Measurements from ENCODE around the gene TCTN1.
"Not testable (repeated sequence)": the region's sequence is repeated elsewhere in the genome, so short reads cannot be mapped to it uniquely, and the experiment has no call there.

The TCTN1 gene

DNA sequence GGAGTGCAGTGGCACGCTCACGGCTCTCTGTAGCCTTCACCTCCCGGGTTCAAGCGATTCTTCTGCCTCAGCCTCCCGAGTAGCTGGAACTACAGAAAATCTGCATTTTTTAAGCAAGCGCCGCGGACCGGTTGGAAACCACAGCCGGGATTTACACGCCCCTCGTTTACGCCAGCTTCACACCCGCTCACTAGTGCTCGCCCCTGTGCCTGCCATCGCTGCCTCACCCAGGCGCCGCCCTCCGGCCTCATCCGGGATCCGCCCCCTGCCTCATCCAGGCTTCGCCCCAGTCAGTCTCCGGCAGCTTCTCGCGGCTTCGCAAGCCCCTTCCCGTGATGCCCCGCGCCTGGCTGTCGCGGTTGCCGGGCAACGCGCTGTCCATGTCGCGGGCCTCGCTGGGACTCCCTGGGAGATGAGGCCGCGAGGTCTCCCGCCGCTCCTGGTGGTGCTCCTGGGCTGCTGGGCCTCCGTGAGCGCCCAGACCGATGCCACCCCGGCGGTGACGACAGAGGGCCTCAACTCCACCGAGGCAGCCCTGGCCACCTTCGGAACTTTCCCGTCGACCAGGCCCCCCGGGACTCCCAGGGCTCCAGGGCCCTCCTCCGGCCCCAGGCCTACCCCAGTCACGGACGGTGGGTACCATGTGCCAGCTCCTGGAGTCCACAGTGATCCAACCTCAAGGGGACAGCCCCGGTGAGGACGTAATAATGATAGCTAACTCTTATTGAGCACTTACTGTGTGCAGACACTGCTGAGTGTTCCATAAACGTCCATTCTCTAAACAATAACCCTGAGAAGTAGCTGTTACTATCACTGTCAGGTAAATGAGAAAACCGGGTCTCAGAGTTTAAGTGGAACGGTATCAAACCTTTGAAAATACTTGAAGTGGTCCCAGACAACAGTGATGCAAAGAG, at the start of gene TCTN1:
Gene TCTN1, plus strand, starts transcription at position 359 of the 914 bp plus-strand sequence. Its CDS starts 54 bp downstream, at position 413.
- DNase-seq (ENCODE audit: low spot score) = peak; percentile 94

DNA sequence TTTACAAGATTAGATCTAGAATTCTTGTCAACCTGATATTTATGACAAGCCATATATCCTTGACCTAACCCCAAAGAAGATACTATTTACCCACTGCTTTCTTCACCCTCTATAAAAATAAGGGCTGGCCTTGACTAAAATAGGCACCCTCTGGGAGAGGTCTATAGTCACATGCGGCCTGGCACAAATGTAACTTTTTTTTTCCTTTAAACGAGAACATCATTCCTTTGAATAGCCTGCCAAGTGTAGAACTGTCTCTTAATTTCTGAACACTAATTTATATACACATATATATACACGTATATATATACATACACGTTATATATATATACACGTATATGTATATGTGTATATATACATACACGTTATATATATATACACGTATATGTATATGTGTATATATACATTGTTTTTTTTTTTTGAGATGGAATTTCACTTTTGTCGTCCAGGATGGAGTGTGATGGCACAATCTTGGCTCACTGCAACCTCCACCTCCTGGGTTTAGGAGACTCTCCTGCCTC, 49.4 kb upstream of the TCTN1 start:
- DNase-seq (ENCODE audit: low spot score) = no peak

DNA sequence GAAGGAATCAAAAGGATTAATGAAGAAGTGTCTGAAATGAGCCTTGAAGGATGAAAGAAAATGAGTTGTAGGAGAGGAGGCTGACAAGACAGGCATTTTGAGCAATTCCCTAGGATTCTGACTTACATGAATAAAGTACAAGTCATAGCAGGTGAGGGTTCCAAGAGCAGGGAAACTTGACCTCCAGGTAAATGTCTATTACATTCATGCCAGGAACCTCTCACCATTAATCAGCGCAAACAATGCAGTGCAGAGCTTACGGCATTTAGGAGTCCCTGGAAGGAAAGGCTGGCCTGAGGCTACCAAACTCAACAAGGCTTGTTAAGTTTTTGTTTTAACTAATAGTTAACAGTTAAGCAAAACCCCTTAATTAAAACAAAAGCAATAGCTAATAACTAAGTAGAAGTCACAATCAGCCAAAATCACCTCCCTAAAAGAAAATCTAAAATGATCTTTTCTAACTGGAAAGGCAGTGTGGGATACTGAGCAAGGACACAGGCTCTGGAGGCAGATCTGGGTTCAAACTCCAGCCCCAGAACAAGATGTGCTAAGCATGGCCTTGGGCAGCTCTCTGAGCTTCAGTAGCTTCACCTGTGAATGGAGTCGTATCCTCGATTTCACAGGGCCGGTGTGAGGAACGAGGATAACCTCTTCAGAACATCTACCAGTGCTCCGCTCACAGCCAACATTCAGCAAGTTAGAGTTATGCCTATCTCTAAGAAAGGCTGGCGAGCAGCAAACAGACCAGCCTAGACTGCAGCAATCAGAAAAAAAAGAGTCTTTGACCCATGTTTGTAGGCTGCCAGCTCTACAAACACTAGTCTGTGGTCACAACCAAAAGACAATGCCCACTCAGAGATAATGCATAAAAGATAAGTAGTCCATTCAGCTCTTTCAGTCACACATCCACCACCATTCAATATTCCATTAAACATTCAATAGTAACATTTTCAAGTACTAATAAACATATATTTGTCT, 47.7 kb upstream of the TCTN1 start:
- peak; percentile 79 for DNase-seq (ENCODE audit: low spot score)

DNA sequence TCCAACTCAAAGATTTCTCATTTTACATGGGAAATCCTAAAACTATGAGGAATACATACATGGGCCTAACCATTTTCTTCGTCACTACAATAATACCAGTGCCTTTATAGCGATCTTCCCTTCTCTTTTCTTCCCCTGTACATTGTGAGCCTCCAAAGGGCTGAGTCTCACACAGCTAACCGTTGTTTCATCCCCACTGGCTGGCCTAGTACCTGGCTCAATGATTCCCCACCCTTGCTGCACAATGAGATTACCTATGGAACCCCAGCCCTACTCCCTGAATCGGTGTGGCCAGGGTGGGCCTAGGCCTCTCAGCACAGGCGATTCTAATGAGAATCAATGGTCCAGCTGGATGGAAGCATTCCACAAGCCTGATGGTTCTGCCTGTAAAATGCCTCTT, 46.9 kb upstream of the TCTN1 start:
- no peak for DNase-seq (ENCODE audit: low spot score)

DNA sequence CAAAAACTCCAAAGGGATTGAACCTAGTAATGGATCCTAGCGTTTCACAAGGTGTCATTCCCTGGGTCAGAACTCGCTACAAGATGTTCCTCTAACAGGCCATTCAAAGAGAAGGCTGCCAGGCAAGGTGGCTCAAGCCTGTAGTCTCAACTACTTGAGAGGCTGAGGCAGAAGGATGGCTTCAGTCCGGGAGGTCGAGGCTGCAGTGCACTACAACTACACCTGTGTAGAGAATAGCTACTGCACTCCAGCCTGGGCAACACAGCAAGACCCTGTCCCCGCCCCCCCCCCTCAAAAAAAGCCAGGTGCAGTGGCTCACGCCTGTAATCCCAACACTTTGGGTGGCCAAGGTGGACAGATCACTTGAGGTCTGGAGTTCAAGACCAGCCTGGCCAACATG, 45.2 kb upstream of the TCTN1 start:
- DNase-seq (ENCODE audit: low spot score) = no peak

DNA sequence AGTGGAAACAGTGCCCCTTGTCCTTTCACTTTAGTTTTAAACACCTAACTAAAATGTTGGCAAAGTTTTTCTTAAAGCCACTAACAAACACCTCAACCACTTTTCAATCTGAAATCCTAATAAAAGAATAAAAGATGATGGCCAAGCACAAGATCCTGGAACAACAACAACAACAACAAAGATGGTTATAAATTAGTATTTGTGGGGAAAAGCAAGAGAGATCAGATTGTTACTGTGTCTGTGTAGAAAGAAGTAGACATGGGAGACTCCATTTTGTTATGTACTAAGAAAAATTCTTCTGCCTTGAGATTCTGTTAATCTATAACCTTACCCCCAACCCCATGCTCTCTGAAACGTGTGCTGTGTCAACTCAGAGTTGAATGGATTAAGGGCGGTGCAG, 44.1 kb upstream of the TCTN1 start:
- not testable (repeated sequence) for DNase-seq (ENCODE audit: low spot score)

DNA sequence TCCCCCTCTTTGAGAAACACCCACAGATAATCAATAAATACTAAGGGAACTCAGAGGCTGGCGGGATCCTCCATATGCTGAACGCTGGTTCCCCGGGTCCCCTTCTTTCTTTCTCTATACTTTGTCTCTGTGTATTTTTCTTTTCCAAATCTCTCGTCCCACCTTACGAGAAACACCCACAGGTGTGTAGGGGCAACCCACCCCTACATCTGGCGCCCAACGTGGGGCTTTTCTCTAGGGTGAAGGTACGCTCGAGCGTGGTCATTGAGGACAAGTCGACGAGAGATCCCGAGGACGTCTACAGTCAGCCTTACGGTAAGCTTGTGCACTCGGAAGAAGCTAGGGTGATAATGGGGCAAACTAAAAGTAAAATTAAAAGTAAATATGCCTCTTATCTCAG, 43.1 kb upstream of the TCTN1 start:
- DNase-seq (ENCODE audit: low spot score) = not testable (repeated sequence)

DNA sequence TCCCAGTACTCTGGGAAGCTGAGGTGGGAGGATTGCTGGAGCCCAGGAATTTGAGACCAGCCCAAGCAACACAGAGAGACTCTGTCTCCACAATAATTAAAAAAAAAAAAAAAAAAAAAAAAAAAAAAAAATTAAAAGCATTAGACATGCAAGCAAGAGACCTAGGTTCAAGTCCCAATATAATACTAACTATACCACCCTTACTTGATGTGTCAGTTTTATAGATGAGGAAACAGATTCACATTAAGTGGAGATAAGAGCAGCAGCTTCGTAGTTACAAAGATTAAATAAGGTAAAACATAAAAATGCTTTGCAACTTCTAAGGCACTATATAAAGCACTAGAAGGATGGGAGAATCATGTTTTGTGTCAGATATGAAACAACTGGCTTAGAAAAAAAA, 39.9 kb upstream of the TCTN1 start:
- DNase-seq (ENCODE audit: low spot score) = no peak

DNA sequence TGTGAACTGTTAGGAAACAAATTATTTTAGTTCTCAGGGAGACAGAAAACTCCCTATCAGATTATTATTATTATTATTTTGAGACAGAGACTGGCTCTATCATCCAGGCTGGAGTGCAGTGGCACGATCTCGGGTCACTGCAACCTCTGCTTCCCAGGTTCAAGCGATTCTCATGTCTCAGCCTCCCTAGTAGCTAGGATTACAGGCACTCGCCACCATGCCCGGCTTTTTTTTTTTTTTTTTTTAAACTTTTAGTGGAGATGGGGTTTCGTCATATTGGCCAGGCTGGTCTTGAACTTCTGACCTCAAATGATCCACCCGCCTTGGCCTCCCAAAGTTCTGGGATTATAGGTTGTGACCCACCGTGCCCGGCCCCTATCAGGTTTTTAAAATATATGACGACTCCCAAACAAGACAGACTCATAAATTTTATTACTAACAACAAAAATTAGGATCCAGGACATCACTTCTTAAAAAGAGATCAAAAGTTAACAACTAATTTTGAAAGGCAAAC, 39.2 kb upstream of the TCTN1 start:
- DNase-seq (ENCODE audit: low spot score) = not testable (repeated sequence)

DNA sequence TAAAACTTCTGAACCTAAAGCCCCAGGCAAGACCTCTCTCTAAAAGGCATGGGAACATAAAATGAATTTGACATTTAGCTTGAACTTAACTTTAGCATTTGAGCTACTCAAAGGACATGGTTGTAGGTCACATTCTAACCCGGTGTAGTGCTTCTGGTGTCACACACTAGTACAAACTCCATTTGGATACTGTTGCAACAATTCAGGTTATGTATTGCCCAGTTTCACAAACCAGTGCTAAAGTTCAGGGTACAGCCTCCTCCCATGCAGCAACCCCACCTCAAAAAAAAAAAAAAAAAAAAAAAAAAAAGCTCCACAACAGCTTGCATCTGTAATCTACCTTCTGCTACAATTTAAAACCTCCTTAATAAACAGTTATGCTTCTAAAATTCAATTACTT, 38.6 kb upstream of the TCTN1 start:
- no peak for DNase-seq (ENCODE audit: low spot score)

DNA sequence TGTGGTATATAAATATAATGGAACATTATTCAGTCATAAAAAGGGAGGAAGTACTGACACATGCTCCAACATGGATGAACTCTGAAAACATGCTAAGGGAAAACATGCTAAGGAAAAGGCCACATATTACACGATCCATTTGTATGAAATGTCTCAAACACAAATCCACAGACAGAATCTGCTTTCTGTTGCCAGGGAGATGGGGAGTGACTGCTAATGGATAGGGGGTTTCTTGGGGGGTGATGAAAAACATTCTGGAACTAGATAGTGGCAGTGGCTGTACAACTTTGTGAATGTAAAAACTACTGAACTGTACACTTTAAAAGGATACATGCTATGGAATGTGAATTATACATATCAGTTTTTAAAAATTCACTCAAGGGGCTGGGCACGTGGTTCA, 37.4 kb upstream of the TCTN1 start:
- no peak for DNase-seq (ENCODE audit: low spot score)

DNA sequence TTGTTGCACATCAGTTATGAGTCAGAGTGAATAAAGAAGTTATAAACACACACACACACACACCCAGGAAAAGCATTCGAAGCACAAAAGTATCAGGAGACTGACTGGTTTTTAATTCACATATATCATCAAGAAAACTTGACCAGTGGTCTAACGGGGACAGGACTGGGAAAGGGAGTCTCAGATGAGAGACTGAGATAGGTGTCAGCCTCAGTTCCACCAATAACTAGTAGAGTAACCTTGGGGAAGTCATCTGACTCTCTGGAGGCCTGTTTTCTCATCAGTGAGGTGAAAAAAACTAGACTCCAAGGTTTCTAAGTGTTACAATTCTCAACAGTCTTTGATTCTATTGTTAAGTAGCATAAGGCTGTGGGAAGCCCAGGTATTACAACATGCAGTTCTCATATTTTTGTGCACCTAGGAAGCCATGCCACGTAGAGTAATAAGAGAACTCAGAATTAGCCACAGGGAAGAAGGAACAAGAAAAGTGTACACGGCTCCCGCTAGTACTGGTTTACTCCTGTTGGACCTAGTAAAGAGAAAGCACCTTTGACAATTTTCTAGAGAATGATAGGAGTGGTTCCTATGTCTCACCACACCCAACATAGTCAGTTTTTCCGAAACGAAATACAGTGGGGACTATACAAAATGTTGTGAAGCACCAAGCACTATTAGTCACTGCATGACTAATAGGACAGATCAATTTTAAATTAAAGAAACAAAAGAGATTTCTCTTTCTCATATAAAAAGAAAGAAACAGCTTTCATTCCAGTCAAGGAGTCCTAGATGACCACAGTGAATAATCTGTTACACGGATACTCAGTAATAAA, 35.9 kb upstream of the TCTN1 start:
- DNase-seq (ENCODE audit: low spot score) = no peak

DNA sequence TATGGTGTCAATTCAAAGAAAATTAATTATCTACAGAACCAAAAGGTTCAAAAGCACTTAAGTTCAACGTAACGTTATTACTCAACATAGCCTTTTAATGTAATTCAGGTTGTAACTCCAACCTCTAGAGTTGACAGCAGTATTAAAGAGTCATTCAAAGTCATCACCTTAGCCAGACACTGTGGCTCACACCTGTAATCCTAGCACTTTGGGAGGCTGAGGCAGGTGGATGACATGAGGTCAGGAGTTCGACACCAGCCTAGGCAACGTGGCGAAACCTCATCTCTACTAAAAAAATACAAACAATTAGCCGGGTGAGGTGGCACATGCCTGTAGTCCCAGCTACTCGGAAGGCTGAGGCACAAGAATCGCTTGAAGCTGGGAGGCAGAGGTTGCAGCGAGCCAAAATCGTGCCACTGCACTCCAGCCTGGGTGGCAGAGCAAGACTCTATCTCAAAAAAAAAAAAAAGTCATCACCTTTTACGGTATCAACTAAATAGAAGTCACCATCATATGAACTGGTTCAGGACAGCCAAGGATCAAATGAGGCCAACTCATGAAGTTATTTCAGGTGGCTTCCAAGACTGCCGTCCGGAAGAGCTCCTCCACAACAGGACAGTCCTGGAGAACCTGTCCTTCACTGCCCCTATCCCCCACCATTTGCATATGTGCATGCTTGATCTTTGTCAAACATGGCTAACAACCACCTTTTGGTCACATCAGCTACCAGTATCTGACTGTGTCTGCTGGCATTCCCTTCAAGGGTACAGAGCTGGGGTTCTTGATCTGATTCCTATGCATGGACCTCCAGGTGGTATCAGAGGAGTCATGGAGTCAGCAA, 35.0 kb upstream of the TCTN1 start:
- no peak for DNase-seq (ENCODE audit: low spot score)

DNA sequence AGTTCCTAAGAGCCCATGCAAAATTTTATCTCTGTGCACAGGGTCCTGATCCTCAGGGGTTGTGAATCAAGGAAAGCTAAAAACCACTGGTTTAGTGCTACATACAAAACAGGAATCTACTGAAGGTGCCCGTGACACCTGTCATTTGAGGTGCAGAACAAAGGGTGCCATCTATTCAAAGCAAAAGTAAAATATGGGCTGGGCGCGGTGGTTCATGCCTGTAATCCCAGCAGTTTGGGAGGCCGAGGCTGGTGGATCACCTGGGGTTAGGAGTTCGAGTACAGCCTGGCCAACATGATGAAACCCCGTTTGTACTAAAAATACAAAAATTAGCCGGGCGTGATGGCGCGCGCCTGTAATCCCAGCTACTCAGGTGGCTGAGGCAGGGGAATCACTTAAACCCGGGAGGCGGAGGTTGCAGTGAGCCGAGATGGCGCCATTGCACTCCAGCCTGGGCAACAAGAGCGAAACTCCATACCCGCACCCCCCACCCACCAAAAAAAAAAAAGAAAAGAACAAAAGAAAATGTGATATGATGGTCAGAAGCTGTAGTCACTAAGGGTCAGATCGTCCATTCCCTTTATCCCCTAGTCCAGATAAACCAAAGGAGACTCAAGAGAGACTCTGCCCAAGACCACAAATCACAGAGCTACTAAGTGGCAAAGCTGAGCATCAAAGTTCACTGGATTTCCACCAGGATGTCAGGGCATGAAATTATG, 34.2 kb upstream of the TCTN1 start:
- no peak for DNase-seq (ENCODE audit: low spot score)

DNA sequence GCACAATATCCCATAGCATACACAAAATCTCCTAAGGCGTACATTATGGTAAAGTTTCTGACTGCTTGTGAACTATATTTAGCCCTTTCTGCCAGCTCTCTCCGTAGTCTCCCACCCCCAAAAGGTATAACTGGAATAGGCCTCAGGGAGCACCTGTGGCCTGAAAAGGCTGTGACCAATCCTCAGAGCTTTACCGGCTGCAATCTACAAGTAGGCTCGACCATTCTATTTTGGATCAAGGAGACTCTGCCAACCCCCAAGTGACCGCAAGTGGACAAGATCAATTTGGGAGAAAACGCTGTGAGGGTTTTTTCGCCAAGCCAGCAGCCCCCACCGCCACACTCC, 32.0 kb upstream of the TCTN1 start:
- no peak for DNase-seq (ENCODE audit: low spot score)

DNA sequence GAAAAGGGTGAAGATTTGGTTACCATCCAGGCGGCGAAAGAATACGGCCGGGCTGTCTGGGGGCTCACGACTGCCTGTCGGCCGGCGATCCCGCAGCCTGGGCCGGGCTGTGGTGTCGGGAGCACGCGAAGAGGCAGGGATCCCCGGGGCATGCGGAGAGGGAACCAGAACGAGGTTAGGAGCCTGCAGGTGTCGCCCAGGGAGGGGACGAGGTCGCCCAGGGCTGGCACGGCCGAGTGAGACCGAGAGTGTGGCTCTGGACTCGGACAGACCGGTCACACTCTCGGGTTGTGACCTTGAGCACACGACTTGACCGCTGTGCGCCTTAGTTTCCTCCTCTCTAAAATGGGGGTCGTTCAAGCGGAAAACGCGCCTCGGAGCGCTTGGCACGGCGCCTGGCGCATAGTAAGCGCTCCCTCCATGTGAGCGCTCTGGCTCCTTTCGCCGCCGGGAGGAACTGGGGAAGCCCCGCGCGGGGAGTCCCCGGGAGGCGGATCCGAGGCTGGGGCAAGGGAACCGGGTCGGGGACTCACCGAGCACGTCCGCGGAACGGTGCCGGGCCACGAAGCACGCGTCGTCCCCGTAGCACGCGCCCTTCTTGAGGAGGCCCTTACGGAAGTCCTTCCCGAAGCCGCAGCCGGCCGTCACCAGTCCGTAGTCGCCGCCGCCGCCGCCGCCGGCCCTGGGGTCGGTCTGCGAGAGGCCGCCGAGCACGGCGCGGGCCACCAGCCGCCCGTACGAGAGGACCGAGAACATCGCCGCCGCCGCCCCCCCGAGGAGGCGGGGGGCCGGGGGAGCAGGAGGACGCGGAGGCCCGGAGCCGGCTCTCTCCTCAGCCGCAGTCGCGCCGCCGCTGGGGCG, 31.4 kb upstream of the TCTN1 start:
- DNase-seq (ENCODE audit: low spot score) = peak; percentile 52

DNA sequence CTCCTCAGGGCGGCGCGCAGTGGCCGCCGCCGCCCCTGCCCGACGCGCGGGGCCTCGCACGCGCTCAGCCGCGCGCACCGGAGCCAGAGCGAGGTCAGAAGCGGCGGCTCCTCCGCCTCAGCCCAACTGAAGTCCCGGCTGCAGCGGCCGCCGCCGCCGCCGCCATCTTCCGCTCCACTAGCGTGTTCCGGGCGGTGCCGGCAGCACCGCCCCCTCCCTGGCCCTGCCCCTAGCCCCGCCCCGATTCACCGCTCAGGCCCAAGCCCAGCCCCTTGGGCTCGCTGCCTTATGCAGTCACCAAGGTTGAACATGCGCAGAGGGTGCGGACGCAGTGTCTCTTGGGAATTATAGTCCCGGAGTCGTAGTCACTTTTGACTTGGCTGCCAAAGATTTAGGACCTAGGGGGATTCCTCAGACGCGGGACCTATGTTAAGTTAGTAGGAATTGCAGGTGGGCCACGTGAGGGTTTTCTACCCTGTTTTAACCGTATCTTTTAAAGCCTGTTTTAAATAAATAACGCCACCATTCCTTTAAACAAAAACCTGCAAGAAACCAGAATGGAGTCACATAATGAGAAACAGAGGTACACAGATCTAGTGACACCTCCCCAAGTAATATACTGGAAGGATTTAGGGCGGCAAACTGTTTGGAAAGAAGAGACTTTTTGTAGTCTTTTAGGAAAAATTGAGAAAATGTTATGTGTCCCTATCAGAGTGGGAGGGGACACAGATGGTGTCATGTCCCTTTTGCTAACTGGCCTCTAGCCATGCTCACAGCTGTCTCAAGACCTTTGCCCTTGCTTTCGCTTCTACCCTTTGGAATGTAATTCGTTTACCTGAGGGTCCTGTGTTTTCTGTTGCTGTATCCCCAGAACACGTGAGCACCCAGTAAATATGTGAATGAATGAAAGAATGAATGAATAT, 30.5 kb upstream of the TCTN1 start, which contains the start of gene PPTC7:
Gene PPTC7, minus strand, starts transcription at position 182 of the 923 bp plus-strand sequence. CDS start 287 bp downstream, outside the sequence.
- DNase-seq (ENCODE audit: low spot score) = peak; percentile 97

All from globus pallidus (tissue), 1 donor.